Measurements from ENCODE around the gene MRAP2.

DNA sequence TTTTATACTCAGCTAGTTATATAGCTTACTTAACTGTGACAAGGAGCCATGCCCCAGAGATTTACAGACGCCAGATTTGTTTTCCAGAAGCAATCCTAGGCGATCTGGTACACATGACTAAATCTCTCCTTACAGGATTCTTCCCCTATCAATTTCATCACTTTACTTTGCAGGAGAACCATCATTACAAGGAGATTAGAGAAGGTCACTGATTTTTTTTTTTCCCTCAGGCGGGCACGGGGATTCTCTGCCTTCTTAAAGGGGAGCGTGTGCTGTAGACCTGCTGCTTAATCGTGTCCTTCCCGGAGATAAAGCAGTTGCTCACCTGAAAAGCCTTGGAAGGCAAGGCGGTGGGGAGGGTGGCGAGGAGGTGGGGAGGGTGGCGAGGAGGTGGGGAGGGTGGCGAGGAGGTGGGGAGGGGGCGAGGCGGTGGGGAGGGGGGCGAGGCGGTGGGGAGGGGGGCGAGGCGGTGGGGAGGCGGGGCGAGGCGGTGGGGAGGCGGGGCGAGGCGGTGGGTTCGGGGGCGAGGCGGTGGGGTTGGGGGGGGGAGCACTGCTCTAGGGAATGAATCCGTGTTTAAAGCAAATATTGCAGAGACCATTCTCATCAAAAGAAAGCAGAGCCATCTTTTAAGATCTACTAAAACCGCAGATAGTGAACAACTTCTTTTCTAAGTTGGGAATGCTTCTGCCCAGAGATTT lies 14.3 kb upstream of the MRAP2 start:
- TF ChIP-seq, protein P1, sequence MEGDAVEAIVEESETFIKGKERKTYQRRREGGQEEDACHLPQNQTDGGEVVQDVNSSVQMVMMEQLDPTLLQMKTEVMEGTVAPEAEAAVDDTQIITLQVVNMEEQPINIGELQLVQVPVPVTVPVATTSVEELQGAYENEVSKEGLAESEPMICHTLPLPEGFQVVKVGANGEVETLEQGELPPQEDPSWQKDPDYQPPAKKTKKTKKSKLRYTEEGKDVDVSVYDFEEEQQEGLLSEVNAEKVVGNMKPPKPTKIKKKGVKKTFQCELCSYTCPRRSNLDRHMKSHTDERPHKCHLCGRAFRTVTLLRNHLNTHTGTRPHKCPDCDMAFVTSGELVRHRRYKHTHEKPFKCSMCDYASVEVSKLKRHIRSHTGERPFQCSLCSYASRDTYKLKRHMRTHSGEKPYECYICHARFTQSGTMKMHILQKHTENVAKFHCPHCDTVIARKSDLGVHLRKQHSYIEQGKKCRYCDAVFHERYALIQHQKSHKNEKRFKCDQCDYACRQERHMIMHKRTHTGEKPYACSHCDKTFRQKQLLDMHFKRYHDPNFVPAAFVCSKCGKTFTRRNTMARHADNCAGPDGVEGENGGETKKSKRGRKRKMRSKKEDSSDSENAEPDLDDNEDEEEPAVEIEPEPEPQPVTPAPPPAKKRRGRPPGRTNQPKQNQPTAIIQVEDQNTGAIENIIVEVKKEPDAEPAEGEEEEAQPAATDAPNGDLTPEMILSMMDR (IDR thresholded peaks at IDR 0.05; ENCODE audit: low read length) = no peak
- no peak for TF ChIP-seq EZH2 (IDR thresholded peaks at IDR 0.05; ENCODE audit: borderline replicate concordance, low read length)

Measured in OCI-LY1 (cell line).